H9 (cell line): ENCODE data around the gene SEMA5A. TPM values are rescaled to one million over a fixed set of nuclear protein-coding genes. Genes with fewer than 3 reads are reported as not detected.

ENCODE experiments used
- DNase-seq: peaks from one replicate; pipeline ENCODE4 v3.0.0-alpha.2; 2017
- H2AFZ ChIP-seq: one replicate; pipeline ENCODE4 v1.6.1; 2013; ENCODE audit warnings: mild to moderate bottlenecking, low read length, control low read depth, moderate library complexity
- H2AK5ac ChIP-seq: 2 replicates; pipeline ENCODE4 v1.6.1; 2013; ENCODE audit warnings: low read length, control low read depth, mixed read lengths; ENCODE audit not compliant: insufficient read length
- H2BK120ac ChIP-seq: one replicate; pipeline ENCODE4 v1.6.1; 2013; ENCODE audit warnings: low read depth, mild to moderate bottlenecking, low read length, control low read depth, inconsistent platforms; ENCODE audit not compliant: poor library complexity, severe bottlenecking
- H2BK12ac ChIP-seq: 2 replicates; pipeline ENCODE4 v1.6.1; 2013; ENCODE audit warnings: low read length, control low read depth, mixed read lengths, low read depth; ENCODE audit not compliant: insufficient read length
- H2BK15ac ChIP-seq: 2 replicates; pipeline ENCODE4 v1.6.1; 2013; ENCODE audit warnings: low read depth, low read length, control low read depth
- H2BK20ac ChIP-seq: one replicate; pipeline ENCODE4 v1.6.1; 2013; ENCODE audit warnings: low read depth, mild to moderate bottlenecking, low read length, control low read depth, inconsistent platforms; ENCODE audit not compliant: poor library complexity, severe bottlenecking
- H2BK5ac ChIP-seq: 2 replicates; pipeline ENCODE4 v1.6.1; 2013; ENCODE audit warnings: low read length, control low read depth, mixed read lengths; ENCODE audit not compliant: insufficient read length
- H3K14ac ChIP-seq: 2 replicates; pipeline ENCODE4 v1.6.1; 2013; ENCODE audit warnings: low read length, control low read depth; ENCODE audit not compliant: insufficient read depth
- H3K18ac ChIP-seq: 2 replicates; pipeline ENCODE4 v1.6.1; 2013; ENCODE audit warnings: low read depth, mild to moderate bottlenecking, mixed read lengths, low read length, control low read depth; ENCODE audit not compliant: insufficient read length
- H3K23ac ChIP-seq: 2 replicates; pipeline ENCODE4 v1.6.1; 2013; ENCODE audit warnings: low read length, control low read depth, mixed read lengths, low read depth; ENCODE audit not compliant: insufficient read length
- H3K23me2 ChIP-seq: 2 replicates; pipeline ENCODE4 v1.6.1; 2013; ENCODE audit warnings: low read depth, mild to moderate bottlenecking, mixed read lengths, low read length, control low read depth; ENCODE audit not compliant: insufficient read length, poor library complexity, severe bottlenecking
- H3K27ac ChIP-seq: 2 replicates; pipeline ENCODE4 v1.5.1; 2013; ENCODE audit warnings: low read length, control low read depth, mixed read lengths, low read depth; ENCODE audit not compliant: insufficient read length
- H3K27me3 ChIP-seq: 2 replicates; pipeline ENCODE4 v1.6.1; 2013; ENCODE audit warnings: low read length, control low read depth, inconsistent platforms; ENCODE audit not compliant: insufficient read depth
- H3K4ac ChIP-seq: 2 replicates; pipeline ENCODE4 v1.6.1; 2013; ENCODE audit warnings: low read depth, mild to moderate bottlenecking, control low read depth, inconsistent platforms, low read length, moderate library complexity
- H3K4me1 ChIP-seq: 2 replicates; pipeline ENCODE4 v1.6.1; 2013; ENCODE audit warnings: low read length, control low read depth, inconsistent platforms; ENCODE audit not compliant: insufficient read depth
- H3K4me2 ChIP-seq: 2 replicates; pipeline ENCODE4 v1.6.1; 2013; ENCODE audit warnings: low read length, control low read depth, mixed read lengths; ENCODE audit not compliant: insufficient read length, insufficient read depth
- H3K56ac ChIP-seq: 2 replicates; pipeline ENCODE4 v1.6.1; 2013; ENCODE audit warnings: low read depth, mild to moderate bottlenecking, mixed read lengths, low read length, control low read depth; ENCODE audit not compliant: insufficient read length
- H3K79me1 ChIP-seq: 2 replicates; pipeline ENCODE4 v1.6.1; 2013; ENCODE audit warnings: low read depth, mild to moderate bottlenecking, moderate library complexity, low read length, control low read depth, inconsistent platforms; ENCODE audit not compliant: insufficient read depth, poor library complexity, severe bottlenecking
- H3K79me2 ChIP-seq: 2 replicates; pipeline ENCODE4 v1.6.1; 2013; ENCODE audit warnings: low read length, control low read depth, inconsistent platforms; ENCODE audit not compliant: insufficient read depth
- H3K9ac ChIP-seq: 2 replicates; pipeline ENCODE4 v1.6.1; 2013; ENCODE audit warnings: low read length, control low read depth, mixed read lengths; ENCODE audit not compliant: insufficient read length; ENCODE audit errors: extremely low read depth
- H3K9me3 ChIP-seq: one replicate; pipeline ENCODE4 v1.6.1; 2013; ENCODE audit warnings: low read depth, low read length, inconsistent platforms; ENCODE audit not compliant: control insufficient read depth
- H3T11ph ChIP-seq: one replicate; pipeline ENCODE4 v1.6.1; 2013; ENCODE audit warnings: mild to moderate bottlenecking, low read length, control low read depth, inconsistent platforms
- H4K20me1 ChIP-seq: one replicate; pipeline ENCODE4 v1.6.1; 2013; ENCODE audit not compliant: control insufficient read depth, insufficient read length, insufficient read depth
- H4K5ac ChIP-seq: 2 replicates; pipeline ENCODE4 v1.6.1; 2013; ENCODE audit warnings: low read depth, mild to moderate bottlenecking, mixed read lengths, low read length, control low read depth; ENCODE audit not compliant: insufficient read length
- H4K8ac ChIP-seq: replicated peaks from 2 replicates; pipeline ENCODE4 v1.6.1; 2013; ENCODE audit warnings: low read length, control low read depth, mixed read lengths, low read depth; ENCODE audit not compliant: insufficient read length
- H4K91ac ChIP-seq: 2 replicates; pipeline ENCODE4 v1.6.1; 2013; ENCODE audit warnings: low read depth, mild to moderate bottlenecking, moderate library complexity, mixed read lengths, low read length, control low read depth; ENCODE audit not compliant: insufficient read length
- H3K27ac Mint-ChIP-seq, 3 experiments: 2 replicates in 2 of 3; 3 replicates in 1 of 3; pipeline ENCODE4 v1.8.0; 2020 to 2021; ENCODE audit warnings: mixed read lengths in 3 of 3, mild to moderate bottlenecking in 1 of 3, moderate library complexity in 1 of 3
- H3K27me3 Mint-ChIP-seq: 2 replicates; pipeline ENCODE4 v1.8.0; 2021; ENCODE audit warnings: low read depth, mild to moderate bottlenecking, moderate library complexity, mixed read lengths
- H3K36me3 Mint-ChIP-seq, 3 experiments: 2 replicates in 2 of 3; 3 replicates in 1 of 3; pipeline ENCODE4 v1.8.0; 2020 to 2021; ENCODE audit warnings: low read depth in 3 of 3, mixed read lengths in 3 of 3; ENCODE audit not compliant: insufficient read depth in 1 of 3
- H3K4me1 Mint-ChIP-seq, 2 experiments: 2 replicates each; pipeline ENCODE4 v1.8.0; 2020; ENCODE audit warnings: mixed read lengths in 2 of 2
- H3K4me3 Mint-ChIP-seq, 2 experiments: 2 replicates in 1 of 2; 3 replicates in 1 of 2; pipeline ENCODE4 v1.8.0; 2020 to 2021; ENCODE audit warnings: mild to moderate bottlenecking in 2 of 2, mixed read lengths in 2 of 2, moderate library complexity in 1 of 2
- H3K9me3 Mint-ChIP-seq, 2 experiments: 2 replicates in 1 of 2; 3 replicates in 1 of 2; pipeline ENCODE4 v1.8.0; 2020; ENCODE audit warnings: mild to moderate bottlenecking in 2 of 2, mixed read lengths in 2 of 2, moderate library complexity in 1 of 2
- CTCF ChIP-seq: fragments of 200-600 bp; sonication (generic); conservative IDR thresholded peaks from 3 replicates; pipeline ENCODE4 v1.8.0; 2021; ENCODE audit warnings: antibody characterized with exemption, mild to moderate bottlenecking
- WGBS: extraction: QIAGEN DNeasy Blood & Tissue Kit; methylation state at CpG from one replicate; pipeline ENCODE4 v1.1.7; 2013; ENCODE audit warnings: missing lambda C conversion rate, low lambda C conversion rate, mixed read lengths; ENCODE audit not compliant: insufficient read length; ENCODE audit errors: extremely low coverage; 5-methylcytosine and 5-hydroxymethylcytosine counted together
- total RNA-seq: library from RNA; stranded (reverse); gene quantifications from 2 replicates; pipeline ENCODE4 v1.2.1, GENCODE V29; 2021

Gene SEMA5A
- total RNA-seq, 1 experiment from 2014 or later, result 4.3 TPM

- H3K9me3 Mint-ChIP-seq, result no peaks in the 10 kb centered on the region
- no peaks in the 10 kb centered on the region for H3K79me1 ChIP-seq
- no peak overlapping the region for H2AFZ ChIP-seq
- H3K27me3 ChIP-seq, result no peaks in the 10 kb centered on the region
- no peak overlapping the region for H2BK5ac ChIP-seq
- H3K4me3 Mint-ChIP-seq, result no peak overlapping the region
- H3K36me3 Mint-ChIP-seq, result peaks cover 0 to 4% (median 1%) of the 10 kb centered on the region in 3 experiments; a peak in 2 of 7 replicates
- H3T11ph ChIP-seq, result no peak overlapping the region
- no peak overlapping the region for H2BK12ac ChIP-seq
- H4K20me1 ChIP-seq, result no peaks in the 10 kb centered on the region
- no peak overlapping the region for H3K23ac ChIP-seq
- H3K9ac ChIP-seq, result no peak overlapping the region
- no peak overlapping the region for H3K18ac ChIP-seq
- no peaks in the 10 kb centered on the region for H3K23me2 ChIP-seq
- H3K9me3 ChIP-seq, result no peaks in the 10 kb centered on the region
- no peak overlapping the region for H2BK120ac ChIP-seq
- no peaks in the 10 kb centered on the region for H3K4me1 ChIP-seq
- H2AK5ac ChIP-seq, result no peak overlapping the region
- H3K4ac ChIP-seq, result no peak overlapping the region
- DNase-seq, result no peak
- no peak overlapping the region for H4K91ac ChIP-seq
- no peaks in the 10 kb centered on the region for H3K27me3 Mint-ChIP-seq
- no peak overlapping the region for H3K4me2 ChIP-seq
- H3K14ac ChIP-seq, result no peak overlapping the region
- no peak overlapping the region for H3K27ac Mint-ChIP-seq
- H3K27ac ChIP-seq, result no peak overlapping the region
- no peak overlapping the region for H3K56ac ChIP-seq
- H2BK15ac ChIP-seq, result no peak overlapping the region
- H4K5ac ChIP-seq, result no peak overlapping the region
- no peak for TF ChIP-seq CTCF
- no peaks in the 10 kb centered on the region for H3K79me2 ChIP-seq
- H4K8ac ChIP-seq, result no peak overlapping the region
- H2BK20ac ChIP-seq, result no peak overlapping the region
- no CpG with 5 or more reads among the region's 2 CpGs for whole genome bisulfite sequencing
- H3K4me1 Mint-ChIP-seq, result peaks cover 6 to 12% of the 10 kb centered on the region in 2 experiments
Measured at GRCh38 chr5:9201011-9201410, 344.9 kb downstream of the SEMA5A start.
